ENCODE measurements around the gene CFAP46.

The CFAP46 gene

DNA sequence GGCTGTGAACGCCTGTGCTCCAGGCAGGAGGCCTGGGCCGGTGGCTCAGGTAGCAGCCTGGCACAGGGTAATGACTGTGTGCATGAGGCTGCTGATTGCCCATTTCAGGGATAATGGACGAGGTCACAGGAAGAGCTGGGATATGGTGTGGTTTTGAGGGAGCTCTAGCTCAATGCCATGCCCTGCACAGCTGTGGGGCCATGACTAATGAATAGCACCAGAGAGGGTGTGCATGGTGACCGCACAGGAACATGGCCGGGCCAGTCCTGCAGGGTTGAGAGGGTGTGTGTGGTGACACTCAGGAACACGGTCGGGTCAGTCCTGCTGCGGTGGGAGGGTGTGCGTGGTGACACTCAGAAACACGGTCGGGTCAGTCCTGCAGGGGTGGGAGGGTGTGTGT lies 178.3 kb downstream of the CFAP46 start:
- DNase-seq = no peak

- DNase-seq = no peak
These were observed 178.8 kb downstream of the CFAP46 start for GRCh38 chr10:132763545-132763944.

- no peak for DNase-seq
These were observed 180.1 kb downstream of the CFAP46 start for GRCh38 chr10:132762267-132762666.

GRCh38 chr10:132761395-132762060 lies 180.8 kb downstream of the CFAP46 start:
- no peak for DNase-seq

- DNase-seq = no peak
These were observed 183.5 kb downstream of the CFAP46 start for GRCh38 chr10:132758865-132759264.
